Measurements from ENCODE around the gene PRDM16. TPM values are rescaled to one million over a fixed set of nuclear protein-coding genes. Genes with fewer than 3 reads are reported as not detected.

Gene PRDM16
- total RNA-seq, 1 experiment from 2014 or later, result 0.17 TPM

GRCh38 chr1:3219791-3220467 is 150.9 kb downstream of the PRDM16 start:
- no peak overlapping the region for H3K9ac ChIP-seq (ENCODE audit: extremely low read depth, insufficient read length, low read length)
- no peaks in the 10 kb centered on the region for H3K79me2 ChIP-seq (ENCODE audit: insufficient read depth, low read length)
- H2BK15ac ChIP-seq (ENCODE audit: low read depth, low read length), result no peak overlapping the region
- H3K27me3 ChIP-seq (ENCODE audit: insufficient read depth, low read length), result no peaks in the 10 kb centered on the region
- peaks cover 3% of the 10 kb centered on the region for H3K27me3 Mint-ChIP-seq (ENCODE audit: low read depth)
- no peaks in the 10 kb centered on the region for H3K4me1 ChIP-seq (ENCODE audit: insufficient read depth, low read length)
- no peak overlapping the region for H3K4ac ChIP-seq (ENCODE audit: low read depth, low read length)
- H2AFZ ChIP-seq (ENCODE audit: low read length), result no peak overlapping the region
- H3K23me2 ChIP-seq (ENCODE audit: insufficient read length, low read depth, low read length, poor library complexity, severe bottlenecking), result no peaks in the 10 kb centered on the region
- H3K27ac ChIP-seq (ENCODE audit: insufficient read length, low read depth, low read length), result no peak overlapping the region
- H4K8ac ChIP-seq (replicated peaks; ENCODE audit: insufficient read length, low read depth, low read length), result no peak overlapping the region
- no peaks in the 10 kb centered on the region for H3K79me1 ChIP-seq (ENCODE audit: insufficient read depth, low read depth, low read length, poor library complexity, severe bottlenecking)
- no peaks in the 10 kb centered on the region for H3K36me3 Mint-ChIP-seq (ENCODE audit: insufficient read depth in 1 of 3, low read depth in 3 of 3)
- H4K91ac ChIP-seq (ENCODE audit: insufficient read length, low read depth, low read length), result no peak overlapping the region
- H2BK12ac ChIP-seq (ENCODE audit: insufficient read length, low read depth, low read length), result no peak overlapping the region
- no peak overlapping the region for H3K56ac ChIP-seq (ENCODE audit: insufficient read length, low read depth, low read length)
- H3K9me3 Mint-ChIP-seq, result no peaks in the 10 kb centered on the region
- H2BK120ac ChIP-seq (ENCODE audit: low read depth, low read length, poor library complexity, severe bottlenecking), result no peak overlapping the region
- H3K4me1 Mint-ChIP-seq, result peaks cover 2 to 29% of the 10 kb centered on the region in 2 experiments
- no peak overlapping the region for H3K23ac ChIP-seq (ENCODE audit: insufficient read length, low read depth, low read length)
- no peaks in the 10 kb centered on the region for H3K9me3 ChIP-seq (ENCODE audit: control insufficient read depth, low read depth, low read length)
- TF ChIP-seq CTCF (conservative IDR thresholded peaks at IDR 0.05), result no peak
- peak overlapping the region in 2 of 3 experiments; percentile 73 to 92; a peak in 2 of 7 replicates for H3K27ac Mint-ChIP-seq
- no CpG with 5 or more reads among the region's 32 CpGs for WGBS (ENCODE audit: extremely low coverage, insufficient read length, low lambda C conversion rate)
- H3K4me2 ChIP-seq (ENCODE audit: insufficient read depth, insufficient read length, low read length), result no peak overlapping the region
- no peak for DNase-seq
- no peak overlapping the region for H4K5ac ChIP-seq (ENCODE audit: insufficient read length, low read depth, low read length)
- H2BK5ac ChIP-seq (ENCODE audit: insufficient read length, low read length), result no peak overlapping the region
- no peak overlapping the region for H2BK20ac ChIP-seq (ENCODE audit: low read depth, low read length, poor library complexity, severe bottlenecking)
- peaks cover 2% of the 10 kb centered on the region for H4K20me1 ChIP-seq (ENCODE audit: control insufficient read depth, insufficient read depth, insufficient read length)
- no peak overlapping the region for H3K18ac ChIP-seq (ENCODE audit: insufficient read length, low read depth, low read length)
- H2AK5ac ChIP-seq (ENCODE audit: insufficient read length, low read length), result no peak overlapping the region
- no peak overlapping the region for H3T11ph ChIP-seq (ENCODE audit: low read length)
- no peak overlapping the region for H3K14ac ChIP-seq (ENCODE audit: insufficient read depth, low read length)
- H3K4me3 Mint-ChIP-seq, result no peak overlapping the region

Measured in H9 (cell line).